A549 (cell line): ENCODE measurements around the gene CTNNBL1. TPM values are rescaled to one million over a fixed set of nuclear protein-coding genes. Genes with fewer than 3 reads are reported as not detected.

Experiments used
- ATAC-seq, 2 experiments: fragments of 200-7000 bp in 1 of 2; fragments of >200 bp in 1 of 2; cut with Nextera tagmentation in 1 of 2; cut with Tn5 transposase in 1 of 2; 3 replicates each; pipeline versions ENCODE4 v1.8.0 to v1.9.1; 2018 to 2020; ENCODE audit warnings: mild to moderate bottlenecking in 1 of 2, moderate library complexity in 1 of 2
- CTCF ChIA-PET: fragments of 300-600 bp; sonication (Branson Sonifier 250); formaldehyde crosslinking; extraction: SDS; loops from one replicate; lab custom pipeline; 2021; ENCODE audit warnings: antibody characterized with exemption, inconsistent platforms; lab: Yijun Ruan, JAX
- POLR2A ChIA-PET: fragments of 350-600 bp; formaldehyde crosslinking; extraction: SDS; loops from one replicate; lab custom pipeline; 2021; ENCODE audit warnings: antibody characterized with exemption, inconsistent platforms; lab: Yijun Ruan, JAX
- DNase-seq, 2 experiments: peaks; one replicate each; pipeline versions ENCODE4 v3.0.0 to v3.0.0-alpha.2; 2011 to 2016; ENCODE audit warnings: low read depth in 1 of 2, low spot score in 1 of 2
- FAIRE-seq: peaks from 2 replicates; lab custom pipeline; 2011; peaks lifted over from hg19 to GRCh38; lab: Jason Lieb, UNC
- H3K27ac ChIP-seq, 2 experiments: fragments of >200 bp; sonication (Bioruptor Twin); formaldehyde crosslinking; 3 replicates each; pipeline ENCODE4 v1.5.1; 2016 to 2017
- H3K4me1 ChIP-seq: fragments of >200 bp; sonication (Bioruptor Twin); formaldehyde crosslinking; 3 replicates; pipeline ENCODE4 v1.6.1; 2016
- H3K4me2 ChIP-seq: fragments of >200 bp; sonication (Bioruptor Twin); formaldehyde crosslinking; 3 replicates; pipeline ENCODE4 v1.6.1; 2016
- H3K4me3 ChIP-seq: fragments of >200 bp; sonication (Bioruptor Twin); formaldehyde crosslinking; 3 replicates; pipeline ENCODE4 v1.5.1; 2016
- H3K9me3 ChIP-seq: fragments of >200 bp; sonication (Bioruptor Twin); formaldehyde crosslinking; 3 replicates; pipeline ENCODE4 v1.6.1; 2016
- CEBPB ChIP-seq, 2 experiments: fragments of >200 bp in 1 of 2; sonication (Bioruptor Twin) in 1 of 2; formaldehyde crosslinking in 1 of 2; IDR thresholded peaks; 2 replicates each; pipeline ENCODE4 v1.6.1; 2012 to 2016
- CHD4 ChIP-seq: fragments of 200-600 bp; sonication (generic); IDR thresholded peaks from 2 replicates; pipeline ENCODE4 v1.6.1; 2016; ENCODE audit warnings: antibody characterized with exemption, mild to moderate bottlenecking, borderline replicate concordance
- E2F6 ChIP-seq: IDR thresholded peaks from 2 replicates; pipeline ENCODE4 v1.6.1; 2012; ENCODE audit warnings: low read depth, borderline replicate concordance
- ELK1 ChIP-seq: fragments of 150-350 bp; IDR thresholded peaks from 2 replicates; pipeline ENCODE4 v1.6.1; 2014; ENCODE audit warnings: low read depth, mild to moderate bottlenecking, low read length
- EP300 ChIP-seq, 2 experiments: fragments of >200 bp; sonication (Bioruptor Twin); formaldehyde crosslinking; IDR thresholded peaks; 2 replicates in 1 of 2; 3 replicates in 1 of 2; pipeline ENCODE4 v1.6.1; 2016 to 2017
- FOSB ChIP-seq: fragments of 250-450 bp; sonication (Bioruptor Pico); IDR thresholded peaks from 2 replicates; pipeline ENCODE4 v1.5.0; 2020; ENCODE audit warnings: mild to moderate bottlenecking, moderate library complexity
- HDAC2 ChIP-seq: fragments of 200-600 bp; sonication (generic); IDR thresholded peaks from 2 replicates; pipeline ENCODE4 v1.6.1; 2016
- HOXA7 ChIP-seq: fragments of 250-450 bp; sonication (Bioruptor Pico); IDR thresholded peaks from 2 replicates; pipeline ENCODE4 v1.5.0; 2020; ENCODE audit warnings: mild to moderate bottlenecking, moderate library complexity
- HOXB13 ChIP-seq: fragments of 250-450 bp; sonication (Bioruptor Pico); IDR thresholded peaks from 2 replicates; pipeline ENCODE4 v1.5.0; 2020; ENCODE audit warnings: low read depth, mild to moderate bottlenecking, moderate library complexity
- JUNB ChIP-seq: fragments of >200 bp; sonication (Bioruptor Twin); formaldehyde crosslinking; IDR thresholded peaks from 2 replicates; pipeline ENCODE4 v1.6.1; 2016
- MAFK ChIP-seq: fragments of 450-650 bp; IDR thresholded peaks from 2 replicates; pipeline ENCODE4 v1.6.1; 2014; ENCODE audit not compliant: partially characterized antibody
- MAZ ChIP-seq: fragments of 150-350 bp; IDR thresholded peaks from 2 replicates; pipeline ENCODE4 v1.6.1; 2014; ENCODE audit warnings: antibody characterized with exemption, low read depth, low read length, borderline replicate concordance
- NFE2L2 ChIP-seq: fragments of 150-350 bp; conservative IDR thresholded peaks from 2 replicates; pipeline ENCODE4 v1.6.1; 2014; ENCODE audit warnings: low read length
- NPAS2 ChIP-seq: fragments of 250-450 bp; sonication (Bioruptor Pico); IDR thresholded peaks from 2 replicates; pipeline ENCODE4 v1.8.0; 2022; ENCODE audit warnings: mild to moderate bottlenecking, moderate library complexity, borderline replicate concordance
- PBX3 ChIP-seq: IDR thresholded peaks from 2 replicates; pipeline ENCODE4 v1.6.1; 2012
- POLR2A ChIP-seq: IDR thresholded peaks from 2 replicates; pipeline ENCODE4 v1.6.1; 2012; ENCODE audit warnings: mild to moderate bottlenecking, low read length
- POLR2AphosphoS2 ChIP-seq: conservative IDR thresholded peaks from 2 replicates; pipeline ENCODE4 v1.6.1; 2012; ENCODE audit warnings: low read length, improper control_type of control experiment, inconsistent platforms
- RARB ChIP-seq: fragments of 250-450 bp; sonication (Bioruptor Pico); IDR thresholded peaks from 2 replicates; pipeline ENCODE4 v1.8.0; 2021; ENCODE audit warnings: mild to moderate bottlenecking, moderate library complexity
- RCOR1 ChIP-seq: fragments of 150-350 bp; IDR thresholded peaks from 2 replicates; pipeline ENCODE4 v1.6.1; 2014; ENCODE audit warnings: antibody characterized with exemption, low read length, low read depth
- SMC3 ChIP-seq: fragments of >200 bp; sonication (Bioruptor Twin); formaldehyde crosslinking; IDR thresholded peaks from 3 replicates; pipeline ENCODE4 v1.6.1; 2018; ENCODE audit warnings: inconsistent platforms
- ZC3H11A ChIP-seq: fragments of 450-650 bp; IDR thresholded peaks from 2 replicates; pipeline ENCODE4 v1.6.1; 2014; ENCODE audit warnings: antibody characterized with exemption, mild to moderate bottlenecking
- ZFP36 ChIP-seq: fragments of 450-650 bp; IDR thresholded peaks from 2 replicates; pipeline ENCODE4 v1.6.1; 2014; ENCODE audit warnings: borderline replicate concordance; ENCODE audit not compliant: partially characterized antibody
- WGBS: methylation state at CpG from one replicate; pipeline ENCODE4 v1.1.6; 2017; ENCODE audit errors: missing lambda C conversion rate; 5-methylcytosine and 5-hydroxymethylcytosine counted together
- polyA plus RNA-seq, 4 experiments: library from polyadenylated mRNA; depleted of rRNA in 3 of 4; stranded (reverse); fragments of >200 nt; fragmentation: RNase III in 1 of 4; extraction: RNeasy Plus Mini Kit Qiagen cat#74134 plus additional on column Dnase treatment in 1 of 4; gene quantifications; 2 replicates in 3 of 4; 3 replicates in 1 of 4; pipeline ENCODE4 v1.2.3, GENCODE V29; 2011 to 2017
- TF ChIP-seq, protein P1 (sequence below): IDR thresholded peaks from 2 replicates; pipeline ENCODE4 v1.6.1; 2012
- TF ChIP-seq, protein P2 (sequence below): fragments of 250-450 bp; sonication (Bioruptor Pico); IDR thresholded peaks from 2 replicates; pipeline ENCODE4 v1.5.0; 2020; ENCODE audit warnings: low read depth, mild to moderate bottlenecking, moderate library complexity

The CTNNBL1 gene
- polyA plus RNA-seq, 2 of the 4 experiments (the other 2 are of a cell fraction), result 41.0 to 59.9 TPM

DNA sequence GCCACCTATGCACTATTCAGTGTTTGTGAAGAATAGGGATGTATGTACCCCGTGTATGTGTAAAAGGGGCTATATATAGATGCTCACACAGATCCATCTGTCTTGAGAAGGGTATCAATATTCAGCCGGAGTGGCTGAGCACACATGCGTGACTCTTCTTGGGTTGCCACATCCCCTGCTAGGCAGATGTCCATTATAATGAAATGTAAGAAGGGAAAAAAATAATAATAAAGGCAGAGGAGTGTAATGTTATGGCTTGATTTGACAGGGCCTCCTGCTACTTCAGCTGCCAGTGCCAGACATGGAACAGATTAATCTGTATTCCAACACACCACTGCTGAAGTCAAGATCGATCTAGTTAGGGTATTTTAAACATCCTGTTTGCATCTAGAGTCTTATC, 134.9 kb downstream of the CTNNBL1 start:
- 71% methylated on average over 4 of the region's 4 CpGs for WGBS
- POLR2A ChIA-PET, result no interaction called here

DNA sequence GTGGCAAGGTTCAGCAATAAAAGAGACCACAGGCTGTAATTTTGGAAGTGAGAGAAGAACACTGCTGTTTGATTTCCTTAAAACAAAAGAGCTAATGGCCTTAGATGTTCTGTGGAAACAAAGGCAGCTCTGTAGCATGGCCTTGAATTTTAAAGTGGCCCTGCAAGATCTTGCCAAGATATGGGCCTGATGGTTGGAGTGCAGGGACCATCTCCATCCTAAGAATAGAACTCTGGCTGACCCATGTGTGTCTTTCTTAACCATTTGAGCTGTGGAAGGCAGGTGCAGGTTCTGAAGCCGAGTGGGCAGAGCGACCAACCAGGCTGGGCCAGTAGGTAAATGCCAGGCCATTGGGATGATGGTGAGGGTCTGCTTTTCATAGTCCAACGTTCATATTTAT, 135.3 kb downstream of the CTNNBL1 start:
- H3K9me3 ChIP-seq, result no peaks in the 10 kb centered on the region
- no peak for TF ChIP-seq MAFK
- TF ChIP-seq POLR2AphosphoS2, result no peak
- TF ChIP-seq HOXB13, result no peak
- no peak for TF ChIP-seq PBX3
- TF ChIP-seq POLR2A, result no peak
- TF ChIP-seq E2F6, result no peak
- no peak for TF ChIP-seq EP300 (IDR thresholded peaks at IDR 0.05)
- no peak for TF ChIP-seq CHD4
- no peak for TF ChIP-seq FOSB
- TF ChIP-seq RARB (CRISPR knock-in tag), result no peak
- no peak for TF ChIP-seq RCOR1
- TF ChIP-seq ZC3H11A, result no peak
- TF ChIP-seq, protein P1, sequence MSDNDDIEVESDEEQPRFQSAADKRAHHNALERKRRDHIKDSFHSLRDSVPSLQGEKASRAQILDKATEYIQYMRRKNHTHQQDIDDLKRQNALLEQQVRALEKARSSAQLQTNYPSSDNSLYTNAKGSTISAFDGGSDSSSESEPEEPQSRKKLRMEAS, result no peak
- ChIA-PET CTCF (interaction anchor here (0.6 kb wide), 1 partner anchor 288 kb away, joined by 4 read pairs; no protein-coding TSS in a partner anchor), POLR2A (no interaction called here)
- H3K27ac ChIP-seq, result no peak overlapping the region
- 77% methylated on average over 3 of the region's 3 CpGs for WGBS
- H3K4me1 ChIP-seq, result no peaks in the 10 kb centered on the region
- FAIRE-seq (no peak), ATAC-seq (no peak), DNase-seq (no peak)
- no peak overlapping the region for H3K4me2 ChIP-seq
- no peak overlapping the region for H3K4me3 ChIP-seq

More for the DNA sequence above, 134.9 kb downstream of the CTNNBL1 start:
- H3K4me3 ChIP-seq, result no peak overlapping the region
- no peaks in the 10 kb centered on the region for H3K9me3 ChIP-seq
- ATAC-seq (no peak), FAIRE-seq (no peak), DNase-seq (no peak)
- H3K27ac ChIP-seq, result no peak overlapping the region
- no peak overlapping the region for H3K4me2 ChIP-seq
- TF ChIP-seq E2F6, result no peak
- TF ChIP-seq HDAC2, result no peak
- no peak for TF ChIP-seq CHD4
- no peak for TF ChIP-seq CEBPB (IDR thresholded peaks at IDR 0.05)
- no peak for TF ChIP-seq ZFP36
- TF ChIP-seq HOXA7 (CRISPR knock-in tag), result no peak
- no peak for TF ChIP-seq NPAS2 (CRISPR knock-in tag)
- TF ChIP-seq JUNB, result no peak
- no peak for TF ChIP-seq ELK1
- TF ChIP-seq, protein P2, sequence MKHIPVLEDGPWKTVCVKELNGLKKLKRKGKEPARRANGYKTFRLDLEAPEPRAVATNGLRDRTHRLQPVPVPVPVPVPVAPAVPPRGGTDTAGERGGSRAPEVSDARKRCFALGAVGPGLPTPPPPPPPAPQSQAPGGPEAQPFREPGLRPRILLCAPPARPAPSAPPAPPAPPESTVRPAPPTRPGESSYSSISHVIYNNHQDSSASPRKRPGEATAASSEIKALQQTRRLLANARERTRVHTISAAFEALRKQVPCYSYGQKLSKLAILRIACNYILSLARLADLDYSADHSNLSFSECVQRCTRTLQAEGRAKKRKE (CRISPR knock-in tag), result no peak
- no peak for TF ChIP-seq SMC3
- TF ChIP-seq NFE2L2, result no peak
- no peak for TF ChIP-seq MAZ
- CTCF ChIA-PET, result no interaction called here
- H3K4me1 ChIP-seq, result no peaks in the 10 kb centered on the region
